HL-60 (cell line): Measurements from ENCODE around the gene NEK7.

ENCODE experiments used
- DNase-seq, 2 experiments: peaks; one replicate each; pipeline ENCODE4 v3.0.0-alpha.2; 2010 to 2020; ENCODE audit warnings: low read depth in 1 of 2, low spot score in 1 of 2
- H3K27ac ChIP-seq: fragments of 250-450 bp; sonication (Bioruptor Pico); replicated peaks from 2 replicates; pipeline ENCODE4 v1.5.1; 2020; ENCODE audit warnings: mild to moderate bottlenecking, moderate library complexity
- H3K27me3 ChIP-seq: fragments of 250-450 bp; sonication (Bioruptor Pico); 2 replicates; pipeline ENCODE4 v1.5.1; 2021; ENCODE audit warnings: mild to moderate bottlenecking, moderate library complexity; ENCODE audit not compliant: insufficient read depth, poor library complexity, severe bottlenecking
- H3K4me3 ChIP-seq: replicated peaks from 2 replicates; pipeline ENCODE4 v1.5.1; 2011; ENCODE audit warnings: mild to moderate bottlenecking, control low read depth, low read length; ENCODE audit not compliant: insufficient read depth
- CTCF ChIP-seq: IDR thresholded peaks from one replicate; pipeline ENCODE4 v1.5.1; 2011; ENCODE audit warnings: low read length, control low read depth, inconsistent platforms; ENCODE audit not compliant: insufficient read depth
- GABPA ChIP-seq: IDR thresholded peaks from 2 replicates; pipeline ENCODE4 v1.6.1; 2012; ENCODE audit warnings: low read depth
- POLR2AphosphoS5 ChIP-seq: IDR thresholded peaks from 2 replicates; pipeline ENCODE4 v1.6.1; 2012; ENCODE audit warnings: low read depth
- REST ChIP-seq: IDR thresholded peaks from 2 replicates; pipeline ENCODE4 v1.6.1; 2012; ENCODE audit warnings: low read depth; ENCODE audit not compliant: insufficient replicate concordance
- SPI1 ChIP-seq: IDR thresholded peaks from 2 replicates; pipeline ENCODE4 v1.6.1; 2012; ENCODE audit warnings: low read depth, mild to moderate bottlenecking, borderline replicate concordance

The NEK7 gene

GRCh38 chr1:198109371-198109715, 47.5 kb upstream of the NEK7 start:
- Histone ChIP-seq H3K27ac (no peak overlapping the region), H3K27me3 (no peaks in the 10 kb centered on the region), H3K4me3 (no peak overlapping the region)
- no peak for TF ChIP-seq REST
- no peak for TF ChIP-seq SPI1
- TF ChIP-seq POLR2AphosphoS5, result no peak
- TF ChIP-seq CTCF, result no peak
- no peak for TF ChIP-seq GABPA
- DNase-seq, result no peak

GRCh38 chr1:198113342-198113750, 43.5 kb upstream of the NEK7 start:
- no peak overlapping the region for H3K27ac ChIP-seq
- no peak for DNase-seq
- no peak for TF ChIP-seq CTCF
- no peak for TF ChIP-seq REST
- no peak for TF ChIP-seq SPI1
- no peak for TF ChIP-seq POLR2AphosphoS5
- TF ChIP-seq GABPA, result no peak
- H3K27me3 ChIP-seq, result no peaks in the 10 kb centered on the region
- H3K4me3 ChIP-seq, result no peak overlapping the region

- H3K27ac ChIP-seq, result no peak overlapping the region
- no peak for DNase-seq
- no peak overlapping the region for H3K4me3 ChIP-seq
- no peak for TF ChIP-seq CTCF
- TF ChIP-seq POLR2AphosphoS5, result no peak
- TF ChIP-seq REST, result no peak
- no peak for TF ChIP-seq SPI1
- TF ChIP-seq GABPA, result no peak
- H3K27me3 ChIP-seq, result no peaks in the 10 kb centered on the region
These were observed 40.7 kb upstream of the NEK7 start for GRCh38 chr1:198116069-198116468.
